GM12892 (cell line): Measurements from ENCODE around the gene COL19A1.

ENCODE experiments used
- POLR2A ChIP-seq: IDR thresholded peaks from 2 replicates; pipeline ENCODE4 v1.6.1; 2011; ENCODE audit warnings: low read depth, low read length, control low read depth
- POLR2AphosphoS5 ChIP-seq: IDR thresholded peaks from 2 replicates; pipeline ENCODE4 v1.6.1; 2011; ENCODE audit warnings: low read depth, low read length, control low read depth

- TF ChIP-seq POLR2A (no peak), POLR2AphosphoS5 (no peak)
Observed at GRCh38 chr6:70198785-70199184, 332.4 kb downstream of the COL19A1 start.
